ENCODE measurements around the gene PDGFD.

DNA sequence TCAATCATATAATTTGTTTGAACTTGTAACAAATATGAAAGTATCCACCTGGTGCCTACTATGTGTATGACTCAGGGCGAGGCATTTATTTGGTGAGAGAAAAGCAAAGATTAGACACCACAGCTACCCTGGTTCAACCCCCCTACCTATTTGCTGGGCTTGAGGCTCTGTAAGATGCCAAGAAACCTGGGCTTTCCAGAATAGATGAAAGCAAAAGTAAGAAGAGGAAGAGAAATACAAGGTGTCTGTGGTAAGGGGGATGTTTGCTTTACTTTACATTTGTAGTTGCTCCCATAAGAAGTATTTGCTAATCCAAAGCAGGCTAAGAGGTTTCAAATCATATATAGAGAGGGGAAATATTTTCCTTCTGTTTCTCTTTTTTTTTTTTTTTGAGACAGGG is 65.8 kb downstream of the PDGFD start:
- TF ChIP-seq, protein P1, sequence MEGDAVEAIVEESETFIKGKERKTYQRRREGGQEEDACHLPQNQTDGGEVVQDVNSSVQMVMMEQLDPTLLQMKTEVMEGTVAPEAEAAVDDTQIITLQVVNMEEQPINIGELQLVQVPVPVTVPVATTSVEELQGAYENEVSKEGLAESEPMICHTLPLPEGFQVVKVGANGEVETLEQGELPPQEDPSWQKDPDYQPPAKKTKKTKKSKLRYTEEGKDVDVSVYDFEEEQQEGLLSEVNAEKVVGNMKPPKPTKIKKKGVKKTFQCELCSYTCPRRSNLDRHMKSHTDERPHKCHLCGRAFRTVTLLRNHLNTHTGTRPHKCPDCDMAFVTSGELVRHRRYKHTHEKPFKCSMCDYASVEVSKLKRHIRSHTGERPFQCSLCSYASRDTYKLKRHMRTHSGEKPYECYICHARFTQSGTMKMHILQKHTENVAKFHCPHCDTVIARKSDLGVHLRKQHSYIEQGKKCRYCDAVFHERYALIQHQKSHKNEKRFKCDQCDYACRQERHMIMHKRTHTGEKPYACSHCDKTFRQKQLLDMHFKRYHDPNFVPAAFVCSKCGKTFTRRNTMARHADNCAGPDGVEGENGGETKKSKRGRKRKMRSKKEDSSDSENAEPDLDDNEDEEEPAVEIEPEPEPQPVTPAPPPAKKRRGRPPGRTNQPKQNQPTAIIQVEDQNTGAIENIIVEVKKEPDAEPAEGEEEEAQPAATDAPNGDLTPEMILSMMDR (IDR thresholded peaks at IDR 0.05; ENCODE audit: low read depth, low read length), result no peak
- TF ChIP-seq EZH2phosphoT487 (IDR thresholded peaks at IDR 0.05; ENCODE audit: low read depth), result no peak

All from OCI-LY3 (cell line).